ENCODE data around the gene HSD17B4.

GRCh38 chr5:119402555-119402954, 49.7 kb upstream of the HSD17B4 start:
- TF ChIP-seq CTCF (IDR thresholded peaks at IDR 0.05): no peak
- no peak for TF ChIP-seq EP300 (IDR thresholded peaks at IDR 0.05)

Data from ovary (tissue), 3 donors.